ENCODE results near the gene FAM193A.
"Not testable (repeated sequence)": the region's sequence is repeated elsewhere in the genome, so short reads cannot be mapped to it uniquely, and the experiment has no call there.

FAM193A gene

DNA sequence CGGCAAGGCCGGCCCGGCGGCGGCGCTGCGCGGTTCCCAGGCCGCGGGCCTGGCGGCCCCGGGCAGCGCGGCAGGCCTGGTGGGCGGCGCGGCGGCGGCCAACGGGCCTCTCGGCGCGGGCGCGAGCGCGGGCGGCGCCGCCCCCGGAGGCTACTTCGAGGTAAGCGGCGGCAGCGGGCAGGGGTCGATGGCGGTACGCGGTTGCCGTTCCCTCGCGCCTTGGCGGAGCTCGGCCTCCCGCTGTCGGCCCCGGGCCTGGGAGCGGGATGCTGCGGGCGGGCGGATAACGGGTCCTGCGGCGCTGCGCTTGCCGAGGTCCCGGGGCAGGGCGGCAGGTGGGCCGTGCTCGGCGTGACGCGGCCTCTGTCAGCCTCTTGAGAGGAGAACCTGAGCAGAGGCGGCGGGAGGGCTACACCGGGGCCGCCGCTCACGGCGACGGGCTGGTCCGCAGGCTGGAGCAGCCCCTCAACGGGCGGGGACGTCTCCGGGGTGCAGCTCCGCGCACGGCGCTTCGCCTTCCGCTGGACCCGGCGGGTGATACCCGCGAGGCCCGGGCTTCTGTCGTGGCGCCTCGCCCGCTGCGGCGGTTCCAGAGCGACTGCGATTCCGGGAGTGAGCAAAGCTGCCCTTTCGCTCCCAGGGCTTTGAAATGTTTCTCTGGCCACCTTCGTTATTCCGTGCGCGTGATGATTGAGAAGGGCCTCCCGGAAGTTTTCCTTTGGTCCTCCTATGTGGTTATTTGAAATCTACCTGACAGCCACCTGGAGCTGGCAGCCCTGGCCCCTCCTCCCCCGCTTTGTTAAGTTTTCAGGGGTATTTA lies 774 bp downstream of the FAM193A start:
- no peak for TF ChIP-seq EZH2phosphoT487 (IDR thresholded peaks at IDR 0.05; ENCODE audit: low read depth)
- TF ChIP-seq, protein P1, sequence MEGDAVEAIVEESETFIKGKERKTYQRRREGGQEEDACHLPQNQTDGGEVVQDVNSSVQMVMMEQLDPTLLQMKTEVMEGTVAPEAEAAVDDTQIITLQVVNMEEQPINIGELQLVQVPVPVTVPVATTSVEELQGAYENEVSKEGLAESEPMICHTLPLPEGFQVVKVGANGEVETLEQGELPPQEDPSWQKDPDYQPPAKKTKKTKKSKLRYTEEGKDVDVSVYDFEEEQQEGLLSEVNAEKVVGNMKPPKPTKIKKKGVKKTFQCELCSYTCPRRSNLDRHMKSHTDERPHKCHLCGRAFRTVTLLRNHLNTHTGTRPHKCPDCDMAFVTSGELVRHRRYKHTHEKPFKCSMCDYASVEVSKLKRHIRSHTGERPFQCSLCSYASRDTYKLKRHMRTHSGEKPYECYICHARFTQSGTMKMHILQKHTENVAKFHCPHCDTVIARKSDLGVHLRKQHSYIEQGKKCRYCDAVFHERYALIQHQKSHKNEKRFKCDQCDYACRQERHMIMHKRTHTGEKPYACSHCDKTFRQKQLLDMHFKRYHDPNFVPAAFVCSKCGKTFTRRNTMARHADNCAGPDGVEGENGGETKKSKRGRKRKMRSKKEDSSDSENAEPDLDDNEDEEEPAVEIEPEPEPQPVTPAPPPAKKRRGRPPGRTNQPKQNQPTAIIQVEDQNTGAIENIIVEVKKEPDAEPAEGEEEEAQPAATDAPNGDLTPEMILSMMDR (IDR thresholded peaks at IDR 0.05; ENCODE audit: low read depth, low read length): no peak
- Histone ChIP-seq H3K9me3 (ENCODE audit: insufficient read depth, low read length) (no peaks in the 10 kb centered on the region), H3K27me3 (ENCODE audit: low read depth, low read length) (no peaks in the 10 kb centered on the region), H3K4me1 (ENCODE audit: low read length) (peaks cover 11% of the 10 kb centered on the region), H3K27ac (ENCODE audit: low read length) (peak overlapping the region; percentile 51), H3K36me3 (replicated peaks; ENCODE audit: low read depth, low read length) (peaks cover 4% of the 10 kb centered on the region), H3K79me2 (ENCODE audit: low read length) (peaks cover 55% of the 10 kb centered on the region), H3K4me2 (ENCODE audit: low read length) (peak overlapping the region; percentile 80), H3K9ac (ENCODE audit: low read length) (peak overlapping the region; percentile 83), H3K4me3 (ENCODE audit: low read length) (peak overlapping the region; percentile 99), H2AFZ (ENCODE audit: low read depth, low read length) (no peak overlapping the region; the same call in 1 of the 2 replicates), H4K20me1 (ENCODE audit: insufficient read depth, low read length) (peaks cover 24% of the 10 kb centered on the region)

DNA sequence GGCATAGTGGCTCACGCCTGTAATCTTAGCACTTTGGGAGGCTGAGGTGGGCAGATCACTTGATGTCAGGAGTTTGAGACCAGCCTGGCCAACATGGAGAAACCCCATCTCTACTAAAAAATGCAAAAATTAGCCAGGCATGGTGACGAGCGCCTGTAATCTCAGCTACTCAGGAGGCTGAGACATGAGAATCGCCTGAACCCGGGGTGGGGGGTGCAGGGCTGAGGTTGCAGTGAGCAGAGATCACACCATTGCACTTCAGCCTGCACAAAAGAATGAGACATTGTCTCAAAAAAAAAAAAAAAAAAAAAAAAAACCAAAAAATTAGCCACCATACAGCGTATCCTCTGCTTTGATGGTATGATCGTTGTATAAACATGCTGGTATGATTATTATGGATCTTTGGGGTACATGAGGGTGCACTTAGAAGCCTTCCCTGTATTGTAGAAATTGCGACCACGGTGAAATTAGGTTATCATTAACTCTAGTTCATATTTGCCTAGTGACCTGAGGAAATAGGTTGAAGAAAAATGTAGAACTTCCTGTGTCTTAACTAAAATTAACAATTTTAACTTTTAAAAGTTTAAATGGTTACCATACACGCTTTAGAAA lies 7.2 kb downstream of the FAM193A start:
- H3K4me3 ChIP-seq (ENCODE audit: low read length); H3K4me2 ChIP-seq (ENCODE audit: low read length); H2AFZ ChIP-seq (ENCODE audit: low read depth, low read length); H3K4me1 ChIP-seq (ENCODE audit: low read length); H3K27me3 ChIP-seq (ENCODE audit: low read depth, low read length); H3K36me3 ChIP-seq (replicated peaks; ENCODE audit: low read depth, low read length); H3K9me3 ChIP-seq (ENCODE audit: insufficient read depth, low read length); H3K27ac ChIP-seq (ENCODE audit: low read length); H3K9ac ChIP-seq (ENCODE audit: low read length): not testable (repeated sequence)
- Histone ChIP-seq H4K20me1 (ENCODE audit: insufficient read depth, low read length) (peaks cover 51% of the 10 kb centered on the region), H3K79me2 (ENCODE audit: low read length) (peaks cover 100% of the 10 kb centered on the region)

DNA sequence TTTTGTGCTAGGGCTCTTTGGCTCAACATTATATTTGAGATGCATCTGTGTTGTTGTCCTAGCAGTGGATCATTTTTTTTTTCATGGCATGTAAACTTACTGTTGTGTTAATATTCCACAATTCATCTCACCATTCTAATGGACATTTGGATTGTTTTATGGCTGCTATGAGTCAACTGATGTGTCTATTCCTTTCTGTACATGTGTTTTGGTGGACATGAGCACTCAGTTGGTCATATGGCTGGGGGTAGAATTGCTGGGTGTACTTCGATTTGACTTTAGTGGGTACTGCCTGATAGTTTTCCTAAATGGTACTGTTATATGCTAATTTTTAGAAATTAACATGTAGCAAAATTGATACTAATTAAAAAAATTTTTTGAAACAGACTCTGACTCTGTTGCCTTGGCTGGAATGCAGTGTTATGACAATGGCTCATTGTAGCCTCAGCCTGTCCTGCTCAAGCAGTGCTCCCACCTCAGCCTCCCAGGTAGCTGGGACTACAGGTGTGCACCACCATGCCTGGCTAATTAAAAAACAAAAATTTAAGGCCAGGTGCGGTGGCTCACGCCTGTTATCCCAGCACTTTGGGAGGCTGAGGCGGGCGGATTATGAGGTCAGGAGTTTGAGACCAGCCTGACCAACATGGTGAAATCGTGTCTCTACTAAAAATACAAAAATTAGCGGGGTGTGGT lies 9.0 kb downstream of the FAM193A start:
- TF ChIP-seq EZH2phosphoT487 (IDR thresholded peaks at IDR 0.05; ENCODE audit: low read depth): no peak
- TF ChIP-seq, protein P1 (IDR thresholded peaks at IDR 0.05; ENCODE audit: low read depth, low read length): no peak
- H4K20me1 ChIP-seq (ENCODE audit: insufficient read depth, low read length): peaks cover 50% of the 10 kb centered on the region

DNA sequence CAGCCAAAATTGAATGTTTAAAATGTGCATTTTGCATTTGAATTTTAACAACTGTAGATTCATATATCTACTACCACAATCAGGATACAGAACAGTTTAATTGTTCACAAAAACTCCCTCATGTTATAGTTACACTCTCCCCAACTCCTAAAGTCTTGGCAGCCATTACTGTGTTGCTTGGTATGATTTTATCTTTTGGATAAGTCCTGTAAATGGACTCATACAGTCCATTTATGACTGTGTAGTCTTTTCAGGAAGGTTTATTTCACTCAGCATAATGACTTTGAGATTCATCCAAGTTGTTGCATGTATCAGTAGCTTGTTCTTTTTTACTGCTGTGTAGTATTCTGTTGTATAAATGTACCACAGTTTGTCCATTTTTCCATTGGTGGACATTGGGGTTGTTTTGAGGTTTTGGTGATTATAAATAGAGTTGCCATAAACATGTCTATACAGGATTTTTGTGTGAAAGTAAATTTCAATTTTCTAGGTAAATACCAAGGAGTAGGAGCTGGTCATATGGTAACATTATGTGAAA lies 9.9 kb downstream of the FAM193A start:
- Histone ChIP-seq H4K20me1 (ENCODE audit: insufficient read depth, low read length) (peaks cover 56% of the 10 kb centered on the region), H3K4me1 (ENCODE audit: low read length) (no peaks in the 10 kb centered on the region)

More for the DNA sequence above, 9.0 kb downstream of the FAM193A start:
- Histone ChIP-seq H3K9ac (ENCODE audit: low read length) (no peak overlapping the region), H3K4me1 (ENCODE audit: low read length) (no peaks in the 10 kb centered on the region), H2AFZ (ENCODE audit: low read depth, low read length) (no peak overlapping the region), H3K9me3 (ENCODE audit: insufficient read depth, low read length) (no peaks in the 10 kb centered on the region), H3K27ac (ENCODE audit: low read length) (no peak overlapping the region), H3K27me3 (ENCODE audit: low read depth, low read length) (no peaks in the 10 kb centered on the region), H3K36me3 (replicated peaks; ENCODE audit: low read depth, low read length) (peaks cover 2% of the 10 kb centered on the region), H3K4me3 (ENCODE audit: low read length) (no peak overlapping the region), H3K4me2 (ENCODE audit: low read length) (no peak overlapping the region), H3K79me2 (ENCODE audit: low read length) (peaks cover 98% of the 10 kb centered on the region)

DNA sequence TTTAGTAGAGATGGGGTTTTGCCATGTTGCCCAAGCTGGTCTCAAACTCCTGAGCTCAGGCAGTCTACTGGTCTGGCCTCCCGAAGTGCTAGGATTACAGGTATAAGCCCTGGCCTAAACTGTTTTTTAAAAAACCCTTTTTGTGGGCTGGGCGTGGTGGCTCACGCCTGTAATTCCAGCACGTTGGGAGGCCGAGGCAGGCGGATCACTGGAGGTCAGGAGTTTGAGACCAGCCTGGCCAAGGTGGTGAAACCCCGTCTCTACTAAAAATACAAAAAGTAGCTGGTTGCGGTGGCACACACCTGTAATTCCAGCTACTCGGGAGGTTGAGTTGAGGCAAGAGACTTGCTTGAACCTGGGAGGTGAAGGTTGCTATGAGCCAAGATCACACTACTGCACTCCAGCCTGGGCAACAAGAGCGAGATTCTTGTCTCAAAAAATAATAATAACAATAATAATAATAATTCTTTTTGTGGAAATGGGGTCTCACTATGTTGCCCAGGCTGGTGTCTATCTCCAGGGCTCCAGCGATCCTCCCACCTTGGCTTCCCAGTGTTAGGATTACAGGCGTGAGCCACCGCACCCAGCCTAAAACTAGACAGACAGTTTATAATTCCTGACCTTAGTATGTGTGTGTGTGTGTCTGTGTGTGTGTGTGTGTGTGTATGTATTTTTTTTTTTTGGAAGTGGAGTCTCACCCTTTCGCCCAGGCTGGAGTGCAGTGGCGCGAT lies 10.7 kb downstream of the FAM193A start:
- not testable (repeated sequence) for H3K9ac ChIP-seq (ENCODE audit: low read length); H3K27me3 ChIP-seq (ENCODE audit: low read depth, low read length); H3K4me1 ChIP-seq (ENCODE audit: low read length); H2AFZ ChIP-seq (ENCODE audit: low read depth, low read length); H3K4me2 ChIP-seq (ENCODE audit: low read length); H3K27ac ChIP-seq (ENCODE audit: low read length); H3K4me3 ChIP-seq (ENCODE audit: low read length); H3K9me3 ChIP-seq (ENCODE audit: insufficient read depth, low read length); H3K36me3 ChIP-seq (replicated peaks; ENCODE audit: low read depth, low read length)
- H4K20me1 ChIP-seq (ENCODE audit: insufficient read depth, low read length): peaks cover 57% of the 10 kb centered on the region
- peaks cover 98% of the 10 kb centered on the region for H3K79me2 ChIP-seq (ENCODE audit: low read length)

More for the DNA sequence above, 9.9 kb downstream of the FAM193A start:
- Histone ChIP-seq H3K9ac (ENCODE audit: low read length) (no peak overlapping the region), H3K36me3 (replicated peaks; ENCODE audit: low read depth, low read length) (peaks cover 2% of the 10 kb centered on the region), H3K27me3 (ENCODE audit: low read depth, low read length) (no peaks in the 10 kb centered on the region), H3K27ac (ENCODE audit: low read length) (no peak overlapping the region), H3K4me2 (ENCODE audit: low read length) (no peak overlapping the region), H3K79me2 (ENCODE audit: low read length) (peaks cover 98% of the 10 kb centered on the region), H3K9me3 (ENCODE audit: insufficient read depth, low read length) (no peaks in the 10 kb centered on the region), H2AFZ (ENCODE audit: low read depth, low read length) (no peak overlapping the region), H3K4me3 (ENCODE audit: low read length) (no peak overlapping the region)
- TF ChIP-seq, protein P1 (IDR thresholded peaks at IDR 0.05; ENCODE audit: low read depth, low read length): no peak
- no peak for TF ChIP-seq EZH2phosphoT487 (IDR thresholded peaks at IDR 0.05; ENCODE audit: low read depth)

Data from OCI-LY3 (cell line).